Neural progenitor cell (in vitro differentiated cells): Measurements from ENCODE around the gene NDST1. TPM values are rescaled to one million over a fixed set of nuclear protein-coding genes. Genes with fewer than 3 reads are reported as not detected.

Experiments used
- DNase-seq: peaks from one replicate; pipeline ENCODE4 v3.0.0-alpha.2; 2016; ENCODE audit warnings: low spot score
- H2AFZ ChIP-seq: fragments of 200-600 bp; sonication (generic); replicated peaks from 2 replicates; pipeline ENCODE4 v1.6.1; 2016; ENCODE audit warnings: antibody characterized with exemption
- H3F3A ChIP-seq: fragments of 200-600 bp; sonication (generic); 2 replicates; pipeline ENCODE4 v1.6.1; 2016; ENCODE audit warnings: antibody characterized with exemption, low read depth
- H3K27ac ChIP-seq: fragments of 200-600 bp; sonication (generic); 2 replicates; pipeline ENCODE4 v1.5.1; 2016; ENCODE audit warnings: mild to moderate bottlenecking
- H3K27me3 ChIP-seq: fragments of 200-600 bp; sonication (generic); 2 replicates; pipeline ENCODE4 v1.6.1; 2016; ENCODE audit warnings: mild to moderate bottlenecking, moderate library complexity
- H3K36me3 ChIP-seq: fragments of 200-600 bp; sonication (generic); 2 replicates; pipeline ENCODE4 v1.5.1; 2016
- H3K4me1 ChIP-seq: fragments of 200-600 bp; sonication (generic); 2 replicates; pipeline ENCODE4 v1.6.1; 2016; ENCODE audit warnings: mixed run types
- H3K4me2 ChIP-seq: fragments of 200-600 bp; sonication (generic); 2 replicates; pipeline ENCODE4 v1.6.1; 2016
- H3K4me3 ChIP-seq: fragments of 200-600 bp; sonication (generic); 2 replicates; pipeline ENCODE4 v1.5.1; 2016
- H3K79me2 ChIP-seq: fragments of 200-600 bp; sonication (generic); 2 replicates; pipeline ENCODE4 v1.6.1; 2016; ENCODE audit warnings: low read depth
- H3K9ac ChIP-seq: fragments of 200-600 bp; sonication (generic); 2 replicates; pipeline ENCODE4 v1.6.1; 2016
- H3K9me3 ChIP-seq: fragments of 200-600 bp; sonication (generic); 2 replicates; pipeline ENCODE4 v1.5.1; 2016; ENCODE audit warnings: low read depth
- H4K20me1 ChIP-seq: fragments of 200-600 bp; sonication (generic); 2 replicates; pipeline ENCODE4 v1.6.1; 2016; ENCODE audit warnings: low read depth
- H3K27ac Mint-ChIP-seq: 3 replicates; pipeline ENCODE4 v1.8.0; 2021; ENCODE audit warnings: mixed read lengths
- H3K27me3 Mint-ChIP-seq: 2 replicates; pipeline ENCODE4 v1.8.0; 2022; ENCODE audit warnings: low read depth, mild to moderate bottlenecking, inconsistent platforms, moderate library complexity, mixed read lengths; ENCODE audit not compliant: insufficient read depth
- H3K36me3 Mint-ChIP-seq: 3 replicates; pipeline ENCODE4 v1.8.0; 2021; ENCODE audit warnings: mixed read lengths
- H3K4me1 Mint-ChIP-seq: 3 replicates; pipeline ENCODE4 v1.8.0; 2021; ENCODE audit warnings: mixed read lengths
- H3K4me3 Mint-ChIP-seq: 3 replicates; pipeline ENCODE4 v1.8.0; 2021; ENCODE audit warnings: mild to moderate bottlenecking, moderate library complexity, mixed read lengths
- H3K9me3 Mint-ChIP-seq: 3 replicates; pipeline ENCODE4 v1.8.0; 2020; ENCODE audit warnings: mixed read lengths
- EZH2 ChIP-seq: fragments of 200-600 bp; sonication (generic); IDR thresholded peaks from 2 replicates; pipeline ENCODE4 v1.6.1; 2017; ENCODE audit warnings: antibody characterized with exemption, mild to moderate bottlenecking, moderate library complexity
- EZH2phosphoT487 ChIP-seq: fragments of 200-600 bp; sonication (generic); IDR thresholded peaks from 2 replicates; pipeline ENCODE4 v1.6.1; 2017; ENCODE audit warnings: antibody characterized with exemption
- total RNA-seq: library from RNA; depleted of rRNA; stranded (reverse); fragments of >200 nt; gene quantifications from 2 replicates; pipeline ENCODE4 v1.2.3, GENCODE V29; 2015; ENCODE audit warnings: low replicate concordance
- TF ChIP-seq, protein P1 (sequence below): fragments of 200-600 bp; sonication (generic); IDR thresholded peaks from 2 replicates; pipeline ENCODE4 v1.5.1; 2017; ENCODE audit warnings: antibody characterized with exemption, mild to moderate bottlenecking

NDST1 gene
- total RNA-seq, 1 donor from 2014 or later, result 22.9 TPM

DNA sequence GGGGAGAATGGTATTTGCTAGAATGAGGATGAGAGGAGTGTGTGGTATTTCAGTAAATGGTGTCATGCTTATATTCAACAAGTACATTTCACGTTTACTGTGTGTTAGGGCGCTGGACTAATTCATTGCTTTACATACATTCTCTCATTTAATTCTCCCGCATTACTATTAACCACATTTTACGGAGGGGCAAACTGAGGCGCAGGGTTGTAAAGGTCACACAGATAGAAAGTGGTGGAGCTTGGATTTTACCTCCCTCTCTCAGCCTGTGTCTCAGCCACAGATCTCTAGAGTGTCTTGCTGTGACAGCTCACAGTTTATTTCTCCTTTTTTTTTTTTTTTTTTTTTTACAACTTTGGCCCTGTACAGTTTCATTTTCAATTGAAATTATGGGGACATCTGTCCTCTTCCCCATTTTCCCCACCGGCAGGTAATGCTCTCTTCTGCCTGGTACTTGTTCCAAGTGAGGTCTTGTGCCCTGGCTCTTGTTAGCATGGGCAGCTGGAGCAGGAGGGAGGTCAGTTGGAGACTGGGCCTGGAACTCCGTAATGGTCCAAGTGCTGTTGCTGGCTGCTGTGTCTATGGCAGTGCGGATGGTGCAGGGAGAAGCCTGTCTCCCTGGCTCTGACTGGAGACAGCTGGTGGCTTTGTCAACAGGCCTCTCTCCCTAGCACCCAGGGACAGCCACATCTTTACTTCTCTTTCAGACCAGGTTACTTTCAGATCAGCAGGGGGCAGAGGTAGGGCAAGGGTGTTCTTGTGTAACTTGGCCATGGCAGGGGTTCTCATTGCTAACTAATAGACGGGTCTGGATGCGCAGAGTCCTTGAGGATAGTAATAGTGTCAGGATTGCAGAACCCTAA, 20.5 kb upstream of the NDST1 start:
- H3K4me3 ChIP-seq, result peak overlapping the region; percentile 99
- peaks cover 8% of the 10 kb centered on the region for H3K27me3 Mint-ChIP-seq
- H3K9me3 Mint-ChIP-seq, result no peaks in the 10 kb centered on the region
- peaks cover 67% of the 10 kb centered on the region for H3K4me1 Mint-ChIP-seq
- peaks cover 51% of the 10 kb centered on the region for H3K4me1 ChIP-seq
- H3K9me3 ChIP-seq, result no peaks in the 10 kb centered on the region
- H3K27ac ChIP-seq, result no peak overlapping the region
- no peak overlapping the region for H2AFZ ChIP-seq
- H3K9ac ChIP-seq, result no peak overlapping the region
- no peaks in the 10 kb centered on the region for H3K27me3 ChIP-seq
- H3K79me2 ChIP-seq, result peaks cover 62% of the 10 kb centered on the region
- peaks cover 48% of the 10 kb centered on the region for H4K20me1 ChIP-seq
- DNase-seq, result no peak
- no peaks in the 10 kb centered on the region for H3K36me3 ChIP-seq
- peak overlapping the region; percentile 72 for H3K27ac Mint-ChIP-seq
- H3K4me3 Mint-ChIP-seq, result peak overlapping the region; percentile 84
- H3F3A ChIP-seq, result peaks cover 42% of the 10 kb centered on the region
- no peaks in the 10 kb centered on the region for H3K36me3 Mint-ChIP-seq
- no peak for TF ChIP-seq EZH2phosphoT487
- no peak for TF ChIP-seq EZH2
- TF ChIP-seq, protein P1, sequence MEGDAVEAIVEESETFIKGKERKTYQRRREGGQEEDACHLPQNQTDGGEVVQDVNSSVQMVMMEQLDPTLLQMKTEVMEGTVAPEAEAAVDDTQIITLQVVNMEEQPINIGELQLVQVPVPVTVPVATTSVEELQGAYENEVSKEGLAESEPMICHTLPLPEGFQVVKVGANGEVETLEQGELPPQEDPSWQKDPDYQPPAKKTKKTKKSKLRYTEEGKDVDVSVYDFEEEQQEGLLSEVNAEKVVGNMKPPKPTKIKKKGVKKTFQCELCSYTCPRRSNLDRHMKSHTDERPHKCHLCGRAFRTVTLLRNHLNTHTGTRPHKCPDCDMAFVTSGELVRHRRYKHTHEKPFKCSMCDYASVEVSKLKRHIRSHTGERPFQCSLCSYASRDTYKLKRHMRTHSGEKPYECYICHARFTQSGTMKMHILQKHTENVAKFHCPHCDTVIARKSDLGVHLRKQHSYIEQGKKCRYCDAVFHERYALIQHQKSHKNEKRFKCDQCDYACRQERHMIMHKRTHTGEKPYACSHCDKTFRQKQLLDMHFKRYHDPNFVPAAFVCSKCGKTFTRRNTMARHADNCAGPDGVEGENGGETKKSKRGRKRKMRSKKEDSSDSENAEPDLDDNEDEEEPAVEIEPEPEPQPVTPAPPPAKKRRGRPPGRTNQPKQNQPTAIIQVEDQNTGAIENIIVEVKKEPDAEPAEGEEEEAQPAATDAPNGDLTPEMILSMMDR, result no peak
- peak overlapping the region; percentile 92 for H3K4me2 ChIP-seq

DNA sequence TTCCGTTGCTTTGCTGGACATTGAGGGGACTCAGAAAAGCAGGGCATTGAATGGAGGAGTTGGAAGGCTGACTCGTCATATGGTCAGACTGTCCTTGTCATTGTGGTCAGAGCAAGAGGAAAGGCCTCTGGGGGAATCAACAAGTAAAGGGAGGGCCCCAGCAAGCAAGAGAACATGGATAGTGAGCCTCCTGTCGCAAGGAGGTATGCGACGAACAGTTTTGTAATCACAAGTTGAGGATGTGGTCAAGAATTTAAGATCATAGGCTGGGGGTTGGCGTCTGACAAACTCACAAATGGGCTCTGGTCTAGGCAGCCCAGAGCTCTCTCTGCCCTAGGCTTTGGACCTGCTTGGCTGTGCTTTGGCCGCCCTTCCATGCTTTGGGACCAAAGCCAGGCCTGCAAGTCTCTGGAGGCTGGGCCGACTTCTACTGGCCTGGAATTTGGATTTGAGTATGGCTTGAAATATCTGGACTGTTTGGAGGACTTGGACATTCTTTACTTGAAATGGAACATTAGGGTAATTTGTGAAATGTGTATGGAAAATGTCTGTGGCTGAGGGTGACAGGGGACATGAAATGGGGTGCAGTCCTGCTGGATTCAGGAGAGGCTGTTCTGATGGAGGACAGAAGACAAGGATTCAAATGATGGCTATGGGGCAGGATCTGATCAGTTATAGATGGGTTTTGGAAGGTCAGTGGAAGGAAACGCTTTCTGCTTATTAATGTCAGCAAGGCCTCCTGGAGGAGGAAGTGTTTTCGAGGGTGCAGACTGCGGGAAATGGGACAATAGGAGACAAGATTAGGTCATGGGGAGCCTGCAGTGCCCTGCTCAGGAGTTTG, 19.2 kb upstream of the NDST1 start:
- H3K27ac Mint-ChIP-seq, result peak overlapping the region; percentile 36
- H2AFZ ChIP-seq, result no peak overlapping the region
- no peaks in the 10 kb centered on the region for H3K36me3 ChIP-seq
- no peak overlapping the region for H3K9ac ChIP-seq
- H3K36me3 Mint-ChIP-seq, result peaks cover 2% of the 10 kb centered on the region
- peaks cover 58% of the 10 kb centered on the region for H3K4me1 Mint-ChIP-seq
- H3K9me3 ChIP-seq, result no peaks in the 10 kb centered on the region
- peaks cover 75% of the 10 kb centered on the region for H3K79me2 ChIP-seq
- no peaks in the 10 kb centered on the region for H3K9me3 Mint-ChIP-seq
- peaks cover 50% of the 10 kb centered on the region for H3K4me1 ChIP-seq
- peaks cover 42% of the 10 kb centered on the region for H3F3A ChIP-seq
- peak overlapping the region; percentile 84 for H3K4me3 Mint-ChIP-seq
- peaks cover 8% of the 10 kb centered on the region for H3K27me3 Mint-ChIP-seq
- peak overlapping the region; percentile 14 for H3K4me2 ChIP-seq
- H3K4me3 ChIP-seq, result no peak overlapping the region
- no peak for DNase-seq
- H3K27me3 ChIP-seq, result no peaks in the 10 kb centered on the region
- TF ChIP-seq EZH2 (no peak), EZH2phosphoT487 (no peak)
- TF ChIP-seq, protein P1, result no peak
- H4K20me1 ChIP-seq, result peaks cover 48% of the 10 kb centered on the region
- H3K27ac ChIP-seq, result no peak overlapping the region

DNA sequence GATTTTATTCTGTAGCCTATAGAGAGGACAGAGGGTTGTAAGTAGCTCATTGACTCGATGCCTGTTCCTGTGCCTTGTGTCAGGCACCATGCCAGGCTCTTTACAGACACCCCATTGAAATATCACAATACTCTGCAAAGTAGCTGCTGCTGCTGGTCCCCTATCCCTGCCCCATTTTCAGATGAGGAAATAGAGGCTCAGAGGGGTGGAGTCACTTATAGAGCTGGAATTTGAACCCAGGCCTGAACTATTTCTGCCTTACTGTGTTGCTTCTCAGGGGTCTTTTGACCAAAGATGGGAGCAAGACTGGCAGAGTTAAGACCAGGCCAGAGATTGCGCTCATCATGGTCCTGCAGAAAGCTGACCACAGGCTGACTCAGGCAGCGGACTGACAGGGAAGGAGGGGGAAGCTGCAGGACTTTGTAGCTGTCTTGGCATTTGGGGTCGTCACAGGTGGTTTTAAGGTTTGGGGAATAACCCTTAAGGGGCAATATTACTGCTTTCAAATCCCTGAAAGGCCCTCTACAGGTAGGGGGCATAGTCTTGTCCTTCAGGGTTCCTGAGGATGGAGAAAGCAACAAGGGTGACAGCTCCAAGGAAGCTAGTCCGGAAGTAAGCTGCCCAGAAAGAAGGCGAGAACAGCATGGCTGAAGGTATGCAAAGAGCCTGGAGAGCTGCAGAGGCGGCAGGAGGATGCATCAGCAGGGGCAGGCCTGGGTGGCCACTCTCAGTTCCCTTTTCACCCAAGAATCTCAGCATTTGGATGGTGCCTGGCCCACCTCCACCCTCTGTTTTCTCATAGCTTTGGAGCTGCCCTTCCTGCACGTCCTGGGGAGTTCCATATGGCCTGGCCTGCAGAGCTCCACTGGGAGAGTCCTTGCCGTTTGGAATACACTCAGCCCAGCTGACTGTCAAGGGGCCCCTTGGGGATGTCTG, 18.3 kb upstream of the NDST1 start:
- H3K27me3 Mint-ChIP-seq, result peaks cover 8% of the 10 kb centered on the region
- Histone ChIP-seq H3K27ac (no peak overlapping the region), H2AFZ (no peak overlapping the region), H3K79me2 (peaks cover 84% of the 10 kb centered on the region), H3K9ac (no peak overlapping the region), H4K20me1 (peaks cover 48% of the 10 kb centered on the region), H3K36me3 (no peaks in the 10 kb centered on the region), H3K9me3 (no peaks in the 10 kb centered on the region), H3K27me3 (no peaks in the 10 kb centered on the region), H3K4me3 (no peak overlapping the region), H3K4me1 (peaks cover 50% of the 10 kb centered on the region), H3K4me2 (peak overlapping the region; percentile 14), H3F3A (peaks cover 39% of the 10 kb centered on the region)
- TF ChIP-seq, protein P1, result no peak
- TF ChIP-seq EZH2, result no peak
- no peak for TF ChIP-seq EZH2phosphoT487
- peak overlapping the region; percentile 43 for H3K27ac Mint-ChIP-seq
- peaks cover 2% of the 10 kb centered on the region for H3K36me3 Mint-ChIP-seq
- H3K4me3 Mint-ChIP-seq, result no peak overlapping the region
- no peak for DNase-seq
- peaks cover 58% of the 10 kb centered on the region for H3K4me1 Mint-ChIP-seq
- no peaks in the 10 kb centered on the region for H3K9me3 Mint-ChIP-seq
